Activated T-helper 1 cell treated with Interleukin-2 at 50 U/mL for 16 hours (primary cell): ENCODE data around the gene MAP2K4.
"Not testable (repeated sequence)": the region's sequence is repeated elsewhere in the genome, so short reads cannot be mapped to it uniquely, and the experiment has no call there.

Experiments used
- DNase-seq: peaks from one replicate; pipeline ENCODE4 v3.0.0-alpha.2; 2020; ENCODE audit warnings: low read depth

Gene MAP2K4

DNA sequence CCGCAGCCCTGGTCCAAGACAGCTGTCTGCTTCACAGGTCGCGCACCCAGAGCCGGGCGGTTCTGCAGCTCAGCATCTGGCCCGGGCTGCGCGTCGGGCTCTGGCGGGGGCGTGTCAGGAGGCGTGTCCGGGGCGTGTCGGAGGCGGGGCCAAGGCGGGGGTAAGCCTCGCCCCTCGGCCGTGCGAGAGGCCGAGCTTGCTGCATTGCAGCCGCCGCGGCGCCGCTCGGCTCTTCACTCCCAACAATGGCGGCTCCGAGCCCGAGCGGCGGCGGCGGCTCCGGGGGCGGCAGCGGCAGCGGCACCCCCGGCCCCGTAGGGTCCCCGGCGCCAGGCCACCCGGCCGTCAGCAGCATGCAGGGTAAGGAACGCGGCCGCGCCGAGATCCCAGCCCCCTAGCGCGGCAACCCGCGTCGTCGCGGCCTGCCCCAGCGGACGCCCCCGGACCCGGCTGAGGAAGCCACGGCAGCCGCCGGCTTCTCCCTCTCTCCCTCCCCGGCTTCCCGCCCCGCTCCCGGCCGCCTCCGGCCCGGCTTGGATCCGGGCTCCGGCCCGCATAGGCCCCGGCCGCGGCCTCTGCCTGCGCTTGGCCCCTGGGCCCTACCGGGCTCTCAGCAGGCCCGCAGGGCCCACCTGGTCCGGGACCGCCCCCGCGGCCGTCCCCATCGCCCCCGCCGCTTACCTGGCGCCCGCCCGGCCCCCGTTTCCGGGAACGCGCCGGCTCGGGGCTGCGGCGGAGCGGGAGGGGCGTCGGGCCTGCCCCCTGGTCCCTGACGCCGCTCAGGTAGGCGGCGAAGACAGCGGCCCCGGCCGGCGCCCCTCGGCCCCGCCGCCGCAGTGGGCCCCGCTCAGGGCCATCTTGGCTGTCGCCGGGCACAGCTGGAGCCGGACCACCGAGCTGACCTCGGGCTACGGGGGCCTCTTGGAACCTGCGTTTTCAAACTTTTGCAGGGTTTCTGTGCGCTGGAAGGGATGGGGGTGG, at the start of gene MAP2K4:
Gene MAP2K4, plus strand, starts transcription at position 236 of the 981 bp plus-strand sequence. Its CDS starts 10 bp downstream, at position 246.
- peak; percentile 94 for DNase-seq

GRCh38 chr17:11972741-11973140, 47.9 kb upstream of the MAP2K4 start:
- not testable (repeated sequence) for DNase-seq

- no peak for DNase-seq
These were observed 40.9 kb upstream of the MAP2K4 start for GRCh38 chr17:11979795-11980194.

DNA sequence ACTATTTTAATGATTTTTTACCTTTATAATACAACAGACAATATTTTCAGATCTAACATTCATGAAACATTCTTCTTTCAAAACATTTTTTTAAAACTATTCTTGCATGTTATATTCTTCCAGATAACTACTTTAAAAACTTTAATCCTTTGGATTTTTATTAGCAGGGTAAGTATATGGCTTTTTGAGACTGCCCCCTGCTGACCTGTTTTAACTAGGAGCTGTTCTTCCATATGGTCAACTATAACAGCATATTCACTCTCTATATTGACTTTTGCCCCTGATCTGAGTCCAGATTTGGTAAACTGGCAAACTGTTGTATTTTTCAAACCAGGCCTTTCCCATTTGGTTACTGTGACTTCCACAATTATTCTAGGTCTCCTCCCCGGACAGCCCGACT, 39.9 kb upstream of the MAP2K4 start:
- no peak for DNase-seq

- DNase-seq: no peak
These were observed 38.8 kb upstream of the MAP2K4 start for GRCh38 chr17:11981862-11982261.

DNA sequence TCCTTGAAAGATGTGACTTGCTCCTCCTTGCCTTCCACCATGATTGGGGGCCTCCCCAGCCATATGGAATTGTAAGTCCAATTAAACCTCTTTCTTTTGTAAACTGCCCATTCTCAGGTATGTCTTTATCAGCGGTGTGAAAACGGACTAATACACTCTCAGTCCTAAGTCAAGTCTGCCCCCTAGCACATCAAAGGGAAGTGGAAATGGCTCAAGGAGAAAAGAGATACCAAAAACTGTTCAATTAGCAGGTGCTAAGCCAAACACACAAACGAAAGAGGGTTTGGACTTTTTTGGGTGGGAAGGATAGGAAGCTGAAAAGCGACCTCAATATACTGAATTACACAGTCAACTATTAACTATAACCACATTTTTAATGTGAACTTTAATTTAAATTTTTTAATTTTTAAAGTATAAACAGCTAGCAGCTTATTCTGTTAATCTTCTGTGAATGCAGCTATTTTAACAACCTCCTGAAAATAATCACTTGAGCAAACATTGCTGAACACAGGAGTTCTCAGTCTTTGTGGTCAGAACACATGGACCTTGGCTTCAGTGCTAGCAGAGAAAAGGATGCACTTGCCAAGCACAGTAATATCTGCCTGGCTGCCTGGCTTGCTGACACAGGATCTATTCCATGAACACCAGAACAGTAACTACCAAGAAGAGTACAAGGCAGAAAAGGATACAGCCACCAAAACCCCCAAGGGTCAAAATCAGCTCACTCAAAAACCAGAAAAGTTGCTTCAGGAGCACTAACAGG, 34.3 kb upstream of the MAP2K4 start:
- no peak for DNase-seq

GRCh38 chr17:11986942-11987329, 33.7 kb upstream of the MAP2K4 start:
- no peak for DNase-seq

DNA sequence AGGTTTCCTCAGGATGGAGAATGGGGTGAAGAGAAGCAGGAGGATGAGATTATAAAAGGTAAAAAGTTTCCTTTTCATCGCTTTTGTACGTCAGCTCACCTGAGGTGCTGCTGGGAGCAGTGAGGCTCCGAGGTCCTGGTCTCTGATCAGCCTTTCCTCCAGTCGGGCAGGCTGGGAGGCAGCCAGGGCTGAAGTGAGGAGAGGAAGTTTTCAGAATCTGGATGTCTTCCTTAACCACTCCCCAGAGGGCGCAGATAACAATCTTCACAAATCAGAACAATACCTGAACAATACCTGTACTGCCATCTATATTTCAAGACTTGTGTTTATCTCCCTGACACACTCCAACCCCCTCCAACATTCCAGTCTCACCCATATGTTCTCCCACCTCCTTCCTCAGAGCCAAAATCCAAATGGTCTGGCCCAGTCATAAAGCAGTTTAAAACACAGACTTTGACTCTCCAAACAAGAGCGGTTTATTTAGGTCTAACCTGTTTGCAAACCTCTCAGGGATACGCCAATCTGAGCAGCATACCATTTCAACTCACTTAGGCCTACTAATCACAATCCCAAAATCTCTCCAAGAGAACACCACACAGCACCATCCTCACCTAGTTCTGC, 30.2 kb upstream of the MAP2K4 start:
- DNase-seq: no peak

- no peak for DNase-seq
These were observed 29.2 kb upstream of the MAP2K4 start for GRCh38 chr17:11991461-11991860.

GRCh38 chr17:11996722-11997146, 23.9 kb upstream of the MAP2K4 start:
- peak; percentile 10 for DNase-seq

GRCh38 chr17:11997147-11997971, 23.3 kb upstream of the MAP2K4 start, which contains the start of gene ZNF18:
Gene ZNF18 (minus strand): TSS chr17:11997475. CDS start chr17:11992829, 4,646 bp downstream.
- DNase-seq: peak; percentile 93

- DNase-seq: no peak
These were observed 22.8 kb upstream of the MAP2K4 start for GRCh38 chr17:11997972-11998233.

DNA sequence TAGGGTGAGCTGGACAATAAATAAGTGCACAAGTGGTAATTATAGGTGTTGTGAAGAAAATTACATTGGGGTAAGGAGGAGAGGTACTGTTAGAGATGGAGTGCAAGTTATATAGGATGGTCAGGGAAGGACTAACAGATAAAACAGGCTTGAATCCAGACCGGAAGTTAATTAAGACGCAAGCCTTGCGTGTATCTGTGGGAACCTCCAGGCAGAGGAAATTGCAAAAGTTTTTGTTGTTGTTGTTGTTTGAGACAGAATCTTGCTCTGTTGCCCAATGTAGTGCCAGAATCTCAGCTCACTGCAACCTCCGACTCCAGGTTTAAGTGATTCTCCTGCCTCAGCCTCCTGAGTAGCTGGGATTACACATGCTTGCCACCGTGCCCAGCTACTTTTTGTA, 21.0 kb upstream of the MAP2K4 start:
- no peak for DNase-seq

DNA sequence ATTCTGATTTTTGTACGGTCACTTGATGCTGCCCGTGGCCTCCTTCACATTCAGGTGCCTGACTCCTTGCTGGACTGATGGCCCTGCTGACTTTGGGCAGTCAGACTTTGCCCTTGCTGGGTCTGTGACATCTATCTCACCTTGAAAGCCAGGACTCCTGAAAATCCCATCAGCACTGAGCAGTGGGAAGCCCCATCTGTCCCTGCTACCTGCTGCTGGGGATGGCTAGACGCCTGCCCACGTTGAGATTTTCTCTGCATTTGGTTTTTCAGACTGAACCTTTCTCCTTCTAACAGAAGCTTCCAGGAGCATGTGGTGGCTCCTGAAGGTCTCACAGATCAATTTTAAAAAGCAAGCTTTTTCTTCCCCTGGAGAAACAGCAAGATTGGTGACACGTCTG, 13.2 kb upstream of the MAP2K4 start:
- DNase-seq: no peak

- DNase-seq: no peak
These were observed 1.0 kb downstream of the MAP2K4 start for GRCh38 chr17:12021623-12022140.

DNA sequence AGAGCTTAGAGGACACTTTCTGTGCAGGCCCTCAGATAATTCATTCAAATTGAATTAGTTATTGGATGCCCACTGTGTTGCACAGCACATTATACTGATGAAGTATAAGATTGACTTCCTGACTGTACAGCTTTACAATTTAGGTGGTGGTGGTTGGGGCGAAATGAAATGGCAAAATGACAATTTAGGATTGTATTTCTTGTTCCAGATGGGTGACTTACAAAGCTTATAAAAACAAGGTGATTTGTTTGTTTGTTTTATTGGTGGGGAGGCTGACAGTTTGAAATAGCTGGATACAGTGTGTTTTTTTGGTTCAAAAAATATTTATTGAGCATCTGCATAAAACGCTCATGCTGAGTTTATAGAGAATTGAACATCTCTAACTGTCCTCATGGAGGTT, 1.6 kb downstream of the MAP2K4 start:
- no peak for DNase-seq

GRCh38 chr17:12024327-12024726, 3.6 kb downstream of the MAP2K4 start:
- no peak for DNase-seq

GRCh38 chr17:12027658-12028057, 7.0 kb downstream of the MAP2K4 start:
- no peak for DNase-seq

DNA sequence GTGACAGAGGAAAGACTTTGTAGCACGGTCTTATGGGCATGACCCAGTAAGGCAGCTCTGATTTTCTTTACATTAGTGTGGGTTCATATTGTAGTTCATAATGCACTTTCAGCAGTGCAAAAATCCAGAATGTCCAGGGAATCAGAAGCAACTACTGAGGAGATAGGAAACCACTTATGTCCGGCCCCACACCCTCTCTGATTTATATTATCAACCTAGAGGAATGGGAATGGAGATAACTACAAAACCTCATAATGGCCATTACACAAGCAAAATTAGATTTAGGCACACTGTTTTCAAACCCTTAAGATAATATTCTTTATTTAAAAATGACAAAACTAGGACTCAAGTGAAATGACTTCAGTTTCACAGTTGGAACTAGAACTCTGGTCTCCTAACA, 7.9 kb downstream of the MAP2K4 start:
- no peak for DNase-seq

DNA sequence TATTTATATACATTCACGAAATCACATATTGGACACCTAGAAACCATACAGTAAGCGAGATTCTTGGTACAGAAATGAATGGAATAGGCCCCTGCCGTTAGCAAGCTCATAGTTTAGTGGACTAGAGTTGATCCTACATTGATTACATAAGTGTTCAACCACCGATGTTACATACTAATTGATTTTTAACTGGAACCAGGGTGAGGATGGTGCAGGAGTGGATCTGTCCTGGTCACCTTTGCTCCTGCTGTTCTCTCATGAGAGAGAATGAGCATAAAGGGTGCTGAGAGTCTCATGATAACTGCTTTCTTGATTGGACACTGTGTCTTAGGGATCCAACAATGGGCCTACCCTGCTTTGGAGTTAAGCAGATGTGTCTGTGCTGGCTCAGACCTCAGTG, 13.9 kb downstream of the MAP2K4 start:
- DNase-seq: no peak

GRCh38 chr17:12035673-12036072, 15.0 kb downstream of the MAP2K4 start:
- DNase-seq: no peak

GRCh38 chr17:12037970-12038369, 17.3 kb downstream of the MAP2K4 start:
- DNase-seq: no peak
